GM12878 (cell line): ENCODE data around the gene NXN. TPM values are rescaled to one million over a fixed set of nuclear protein-coding genes. Genes with fewer than 3 reads are reported as not detected.

ENCODE experiments used
- ATAC-seq: fragments of 200-7000 bp; cut with Tn5 transposase; 3 replicates; pipeline ENCODE4 v1.9.1; 2020; ENCODE audit warnings: mild to moderate bottlenecking, moderate library complexity
- BruUV-seq: library from RNA; stranded (reverse); fragments of 400-500 nt; replicated peaks from 2 replicates; lab custom pipeline; 2021; lab: Mats Ljungman, UMichigan
- CTCF ChIA-PET: fragments of 300-600 bp; sonication (Branson Sonifier 250); formaldehyde crosslinking; extraction: SDS; loops from one replicate; lab custom pipeline; 2021; ENCODE audit warnings: inconsistent platforms; lab: Yijun Ruan, JAX
- POLR2A ChIA-PET: fragments of 350-600 bp; formaldehyde crosslinking; extraction: SDS; loops from one replicate; lab custom pipeline; 2021; ENCODE audit warnings: inconsistent platforms; lab: Charles Lee
- RAD21 ChIA-PET: fragments of 300-600 bp; sonication (Branson Sonifier 250); formaldehyde crosslinking; loops from one replicate; lab custom pipeline; 2023; ENCODE audit warnings: antibody characterized with exemption; ENCODE audit not compliant: unreplicated experiment; lab: Charles Lee
- SMC1A ChIA-PET: fragments of 300-600 bp; sonication (Branson Sonifier 250); formaldehyde crosslinking; loops from one replicate; lab custom pipeline; 2023; ENCODE audit not compliant: unreplicated experiment, uncharacterized antibody; lab: Charles Lee
- DNase-seq: peaks from one replicate; pipeline ENCODE4 v3.0.0-alpha.2; 2011; ENCODE audit warnings: low read depth, low spot score
- FAIRE-seq: peaks from 3 replicates; lab custom pipeline; 2011; peaks lifted over from hg19 to GRCh38; lab: Jason Lieb, UNC
- H2AFZ ChIP-seq: 2 replicates; pipeline ENCODE4 v1.6.0; 2011; ENCODE audit warnings: low read depth, low read length, control low read depth; ENCODE audit not compliant: control insufficient read depth
- H3K27ac ChIP-seq: 2 replicates; pipeline ENCODE4 v1.5.1; 2011; ENCODE audit warnings: control low read depth; ENCODE audit not compliant: control insufficient read depth, insufficient read depth
- H3K27me3 ChIP-seq, 2 experiments: replicated peaks in 1 of 2; 2 replicates each; pipeline versions ENCODE4 v1.6.0 to v1.6.1; 2011; ENCODE audit warnings: low read length in 1 of 2; ENCODE audit not compliant: control insufficient read depth in 2 of 2, insufficient read depth in 2 of 2
- H3K36me3 ChIP-seq, 2 experiments: 2 replicates each; pipeline ENCODE4 v1.5.1; 2011; ENCODE audit warnings: low read length in 1 of 2; ENCODE audit not compliant: control insufficient read depth in 2 of 2, insufficient read depth in 2 of 2
- H3K4me1 ChIP-seq: 2 replicates; pipeline ENCODE4 v1.6.1; 2011; ENCODE audit warnings: mild to moderate bottlenecking, low read length, moderate library complexity, mixed read lengths; ENCODE audit not compliant: control insufficient read depth, insufficient read depth
- H3K4me2 ChIP-seq: 2 replicates; pipeline ENCODE4 v1.6.0; 2011; ENCODE audit warnings: control low read depth; ENCODE audit not compliant: control insufficient read depth, insufficient read depth
- H3K4me3 ChIP-seq: fragments of 200-600 bp; sonication (generic); 2 replicates; pipeline ENCODE4 v1.5.1; 2016
- H3K79me2 ChIP-seq: 2 replicates; pipeline ENCODE4 v1.6.0; 2011; ENCODE audit warnings: low read length; ENCODE audit not compliant: control insufficient read depth, insufficient read depth
- H3K9ac ChIP-seq: 2 replicates; pipeline ENCODE4 v1.8.0; 2011; ENCODE audit warnings: low read length, control low read depth, mixed read lengths; ENCODE audit not compliant: control insufficient read depth, insufficient read depth
- H3K9me3 ChIP-seq: replicated peaks from 3 replicates; pipeline ENCODE4 v1.5.1; 2011; ENCODE audit warnings: mild to moderate bottlenecking, low read length; ENCODE audit not compliant: control insufficient read depth, insufficient read depth
- H4K20me1 ChIP-seq: 2 replicates; pipeline ENCODE4 v1.6.0; 2011; ENCODE audit not compliant: control insufficient read depth, insufficient read depth
- BACH1 ChIP-seq: fragments of 450-650 bp; IDR thresholded peaks from 2 replicates; pipeline ENCODE4 v1.6.1; 2017; ENCODE audit warnings: mild to moderate bottlenecking, borderline replicate concordance
- EGR1 ChIP-seq, 2 experiments: IDR thresholded peaks; 1 replicate in 1 of 2; 2 replicates in 1 of 2; pipeline ENCODE4 v1.6.1; 2011 to 2012; ENCODE audit warnings: low read depth in 2 of 2, low read length in 2 of 2, borderline replicate concordance in 1 of 2, mild to moderate bottlenecking in 1 of 2, moderate library complexity in 1 of 2
- RAD51 ChIP-seq: fragments of 450-650 bp; IDR thresholded peaks from 2 replicates; pipeline ENCODE4 v1.6.1; 2016; ENCODE audit warnings: moderate library complexity, mild to moderate bottlenecking, inconsistent platforms
- TCF3 ChIP-seq: IDR thresholded peaks from 2 replicates; pipeline ENCODE4 v1.6.1; 2012; ENCODE audit warnings: low read depth, mild to moderate bottlenecking, low read length, borderline replicate concordance; ENCODE audit not compliant: insufficient read depth
- WGBS: methylation state at CpG from one replicate; pipeline ENCODE4 v1.1.6; 2016; ENCODE audit warnings: low lambda C conversion rate; ENCODE audit not compliant: insufficient replicate concordance, insufficient coverage; ENCODE audit errors: missing lambda C conversion rate; 5-methylcytosine and 5-hydroxymethylcytosine counted together
- in situ Hi-C: fragments of 300-500 bp; cut with MboI; formaldehyde crosslinking; loops from 9 replicates; pipeline ENCODE4 v1.14.3; 2018; ENCODE audit warnings: mixed read lengths
- intact Hi-C: fragments of 100-400 bp; cut with micrococcal nuclease; formaldehyde crosslinking; loops from one replicate; pipeline ENCODE4 v1.14.2; 2022; ENCODE audit not compliant: unreplicated experiment
- polyA plus RNA-seq, 11 experiments: library from polyadenylated mRNA; depleted of rRNA in 4 of 11; unstranded in 6 of 11; stranded (reverse) in 5 of 11; fragments of >200 nt; fragmentation: Nextera tagmentation in 4 of 11; fragmentation: Illumina TruSeq in 1 of 11; extraction: Ambion mirVana in 4 of 11; extraction: Trizol in 1 of 11; gene quantifications; 1 replicate in 1 of 11; 2 replicates in 10 of 11; pipeline versions ENCODE4 v1.2.1 to v1.2.3, GENCODE V29; 2011 to 2016; ENCODE audit warnings: inconsistent platforms in 2 of 11, missing spikeins in 2 of 11, low read depth in 1 of 11
- total RNA-seq, 4 experiments: library from RNA; depleted of rRNA in 3 of 4; stranded (reverse); fragments of >200 nt in 3 of 4; fragmentation: Illumina TruSeq in 1 of 4; extraction: Trizol in 1 of 4; gene quantifications; 2 replicates each; pipeline versions ENCODE4 v1.2.1 to v1.2.3, GENCODE V29; 2013 to 2021
- TF ChIP-seq, protein P1 (sequence below), 3 experiments: IDR thresholded peaks in 2 of 3; conservative IDR thresholded peaks in 1 of 3; 2 replicates each; pipeline ENCODE4 v1.5.1; 2011; ENCODE audit warnings: low read depth in 3 of 3, low read length in 3 of 3, mild to moderate bottlenecking in 3 of 3, control low read depth in 2 of 3, moderate library complexity in 2 of 3, inconsistent platforms in 1 of 3, mixed read lengths in 1 of 3; ENCODE audit not compliant: control insufficient read depth in 2 of 3, insufficient read depth in 1 of 3; ENCODE audit errors: extremely low read depth in 1 of 3
- TF ChIP-seq, protein P2 (sequence below): fragments of 450-650 bp; IDR thresholded peaks from 2 replicates; pipeline ENCODE4 v1.6.1; 2016; ENCODE audit warnings: mild to moderate bottlenecking, moderate library complexity, borderline replicate concordance
- TF ChIP-seq, protein P3 (sequence below): fragments of 450-650 bp; formaldehyde crosslinking; IDR thresholded peaks from 2 replicates; pipeline ENCODE4 v1.4.0; 2022; ENCODE audit warnings: mild to moderate bottlenecking, moderate library complexity
- TF ChIP-seq, protein P4 (sequence below): fragments of 450-650 bp; IDR thresholded peaks from 2 replicates; pipeline ENCODE4 v1.6.1; 2017; ENCODE audit warnings: mild to moderate bottlenecking

Gene NXN
- total and polyA plus RNA-seq, 10 of the 15 experiments (the other 5 are each of a cell fraction or from before 2014, with no cell fraction given) = 0.04 to 1.2 (median 0.30) TPM

DNA sequence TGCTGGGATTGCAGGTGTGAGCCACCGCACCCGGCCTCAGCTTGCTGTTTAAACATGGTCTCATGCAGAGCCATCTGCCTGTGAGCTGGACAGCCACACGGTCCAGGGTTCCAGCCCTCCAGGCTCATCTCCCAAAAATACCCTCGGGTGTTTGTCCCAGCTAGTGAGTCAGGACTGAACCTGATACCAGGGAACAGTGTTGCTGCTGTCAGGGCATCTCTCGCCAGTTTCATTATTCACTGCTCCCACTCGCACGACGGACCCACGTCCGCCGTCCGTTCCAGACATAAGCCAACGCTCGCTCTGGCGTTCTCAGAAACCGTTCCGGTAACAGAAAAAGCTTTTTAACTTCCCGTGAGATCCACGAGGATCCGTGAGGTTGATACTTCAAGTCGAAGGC lies 77.6 kb downstream of the NXN start (continued):
- TF ChIP-seq, protein P1, sequence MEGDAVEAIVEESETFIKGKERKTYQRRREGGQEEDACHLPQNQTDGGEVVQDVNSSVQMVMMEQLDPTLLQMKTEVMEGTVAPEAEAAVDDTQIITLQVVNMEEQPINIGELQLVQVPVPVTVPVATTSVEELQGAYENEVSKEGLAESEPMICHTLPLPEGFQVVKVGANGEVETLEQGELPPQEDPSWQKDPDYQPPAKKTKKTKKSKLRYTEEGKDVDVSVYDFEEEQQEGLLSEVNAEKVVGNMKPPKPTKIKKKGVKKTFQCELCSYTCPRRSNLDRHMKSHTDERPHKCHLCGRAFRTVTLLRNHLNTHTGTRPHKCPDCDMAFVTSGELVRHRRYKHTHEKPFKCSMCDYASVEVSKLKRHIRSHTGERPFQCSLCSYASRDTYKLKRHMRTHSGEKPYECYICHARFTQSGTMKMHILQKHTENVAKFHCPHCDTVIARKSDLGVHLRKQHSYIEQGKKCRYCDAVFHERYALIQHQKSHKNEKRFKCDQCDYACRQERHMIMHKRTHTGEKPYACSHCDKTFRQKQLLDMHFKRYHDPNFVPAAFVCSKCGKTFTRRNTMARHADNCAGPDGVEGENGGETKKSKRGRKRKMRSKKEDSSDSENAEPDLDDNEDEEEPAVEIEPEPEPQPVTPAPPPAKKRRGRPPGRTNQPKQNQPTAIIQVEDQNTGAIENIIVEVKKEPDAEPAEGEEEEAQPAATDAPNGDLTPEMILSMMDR (IDR thresholded peaks at IDR 0.05 in 2 of 3, conservative IDR thresholded peaks at IDR 0.05 in 1 of 3; ENCODE audit: control insufficient read depth in 2 of 3, extremely low read depth in 1 of 3, insufficient read depth in 1 of 3, low read depth in 3 of 3, low read length in 3 of 3) = no peak
- TF ChIP-seq, protein P2, sequence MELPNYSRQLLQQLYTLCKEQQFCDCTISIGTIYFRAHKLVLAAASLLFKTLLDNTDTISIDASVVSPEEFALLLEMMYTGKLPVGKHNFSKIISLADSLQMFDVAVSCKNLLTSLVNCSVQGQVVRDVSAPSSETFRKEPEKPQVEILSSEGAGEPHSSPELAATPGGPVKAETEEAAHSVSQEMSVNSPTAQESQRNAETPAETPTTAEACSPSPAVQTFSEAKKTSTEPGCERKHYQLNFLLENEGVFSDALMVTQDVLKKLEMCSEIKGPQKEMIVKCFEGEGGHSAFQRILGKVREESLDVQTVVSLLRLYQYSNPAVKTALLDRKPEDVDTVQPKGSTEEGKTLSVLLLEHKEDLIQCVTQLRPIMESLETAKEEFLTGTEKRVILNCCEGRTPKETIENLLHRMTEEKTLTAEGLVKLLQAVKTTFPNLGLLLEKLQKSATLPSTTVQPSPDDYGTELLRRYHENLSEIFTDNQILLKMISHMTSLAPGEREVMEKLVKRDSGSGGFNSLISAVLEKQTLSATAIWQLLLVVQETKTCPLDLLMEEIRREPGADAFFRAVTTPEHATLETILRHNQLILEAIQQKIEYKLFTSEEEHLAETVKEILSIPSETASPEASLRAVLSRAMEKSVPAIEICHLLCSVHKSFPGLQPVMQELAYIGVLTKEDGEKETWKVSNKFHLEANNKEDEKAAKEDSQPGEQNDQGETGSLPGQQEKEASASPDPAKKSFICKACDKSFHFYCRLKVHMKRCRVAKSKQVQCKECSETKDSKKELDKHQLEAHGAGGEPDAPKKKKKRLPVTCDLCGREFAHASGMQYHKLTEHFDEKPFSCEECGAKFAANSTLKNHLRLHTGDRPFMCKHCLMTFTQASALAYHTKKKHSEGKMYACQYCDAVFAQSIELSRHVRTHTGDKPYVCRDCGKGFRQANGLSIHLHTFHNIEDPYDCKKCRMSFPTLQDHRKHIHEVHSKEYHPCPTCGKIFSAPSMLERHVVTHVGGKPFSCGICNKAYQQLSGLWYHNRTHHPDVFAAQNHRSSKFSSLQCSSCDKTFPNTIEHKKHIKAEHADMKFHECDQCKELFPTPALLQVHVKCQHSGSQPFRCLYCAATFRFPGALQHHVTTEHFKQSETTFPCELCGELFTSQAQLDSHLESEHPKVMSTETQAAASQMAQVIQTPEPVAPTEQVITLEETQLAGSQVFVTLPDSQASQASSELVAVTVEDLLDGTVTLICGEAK = no peak

DNA sequence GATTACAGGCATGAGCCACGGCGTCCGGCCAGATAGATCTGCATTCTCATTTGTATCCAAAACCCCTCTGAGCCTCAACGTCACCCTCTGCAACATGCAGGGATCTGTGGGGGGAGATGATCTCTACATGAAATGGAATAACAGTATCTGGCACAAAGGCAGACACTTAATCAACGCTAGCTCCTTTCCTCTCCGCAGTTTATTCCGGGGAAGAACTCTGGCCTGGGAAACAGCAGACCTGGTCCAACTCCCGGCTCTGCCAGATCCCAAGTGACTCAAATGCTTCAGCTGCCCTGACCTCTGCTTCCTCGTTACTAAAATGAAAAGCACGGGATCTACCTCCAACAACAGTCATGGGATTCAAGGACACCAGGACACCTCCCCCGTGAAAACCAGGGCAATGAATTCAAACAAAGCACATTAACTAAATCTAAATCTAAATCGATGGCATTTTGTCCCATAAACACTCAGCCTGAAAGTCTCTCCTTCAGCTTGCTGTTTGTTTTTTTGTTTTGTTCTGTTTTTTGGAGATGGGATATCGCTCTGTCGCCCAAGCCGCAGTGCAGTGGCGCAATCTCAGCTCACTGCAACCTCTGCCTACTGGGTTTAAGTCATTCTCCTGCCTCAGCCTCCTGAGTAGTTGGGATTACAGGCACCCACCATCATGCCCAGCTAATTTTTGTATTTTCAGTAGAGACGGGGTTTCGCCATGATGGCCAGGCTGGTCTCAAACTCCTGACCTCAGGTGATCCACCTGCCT lies 78.2 kb downstream of the NXN start:
- Histone ChIP-seq H3K27ac (no peak overlapping the region), H3K4me1 (no peaks in the 10 kb centered on the region), H3K9me3 (no peaks in the 10 kb centered on the region), H3K79me2 (no peaks in the 10 kb centered on the region), H3K36me3 (no peaks in the 10 kb centered on the region), H2AFZ (no peak overlapping the region), H3K4me2 (no peak overlapping the region), H3K9ac (no peak overlapping the region), H3K27me3 (no peaks in the 10 kb centered on the region; a peak in 1 of 4 replicates), H4K20me1 (no peaks in the 10 kb centered on the region), H3K4me3 (no peak overlapping the region)
- in situ Hi-C loops = no loop called here
- ChIA-PET RAD21 (no interaction called here), SMC1A (no interaction called here), CTCF (interaction anchor here (1.7 to 1.8 kb wide), 2 partner anchors 22 to 80 kb away, joined by 4 to 6 read pairs; no protein-coding TSS in a partner anchor), POLR2A (no interaction called here)
- intact Hi-C loops = no loop called here
- 59% methylated on average over 18 of the region's 18 CpGs for WGBS
- ATAC-seq = no peak
- no peak for DNase-seq
- no TSS peak for BruUV-seq
- no peak for FAIRE-seq
- TF ChIP-seq, protein P3, sequence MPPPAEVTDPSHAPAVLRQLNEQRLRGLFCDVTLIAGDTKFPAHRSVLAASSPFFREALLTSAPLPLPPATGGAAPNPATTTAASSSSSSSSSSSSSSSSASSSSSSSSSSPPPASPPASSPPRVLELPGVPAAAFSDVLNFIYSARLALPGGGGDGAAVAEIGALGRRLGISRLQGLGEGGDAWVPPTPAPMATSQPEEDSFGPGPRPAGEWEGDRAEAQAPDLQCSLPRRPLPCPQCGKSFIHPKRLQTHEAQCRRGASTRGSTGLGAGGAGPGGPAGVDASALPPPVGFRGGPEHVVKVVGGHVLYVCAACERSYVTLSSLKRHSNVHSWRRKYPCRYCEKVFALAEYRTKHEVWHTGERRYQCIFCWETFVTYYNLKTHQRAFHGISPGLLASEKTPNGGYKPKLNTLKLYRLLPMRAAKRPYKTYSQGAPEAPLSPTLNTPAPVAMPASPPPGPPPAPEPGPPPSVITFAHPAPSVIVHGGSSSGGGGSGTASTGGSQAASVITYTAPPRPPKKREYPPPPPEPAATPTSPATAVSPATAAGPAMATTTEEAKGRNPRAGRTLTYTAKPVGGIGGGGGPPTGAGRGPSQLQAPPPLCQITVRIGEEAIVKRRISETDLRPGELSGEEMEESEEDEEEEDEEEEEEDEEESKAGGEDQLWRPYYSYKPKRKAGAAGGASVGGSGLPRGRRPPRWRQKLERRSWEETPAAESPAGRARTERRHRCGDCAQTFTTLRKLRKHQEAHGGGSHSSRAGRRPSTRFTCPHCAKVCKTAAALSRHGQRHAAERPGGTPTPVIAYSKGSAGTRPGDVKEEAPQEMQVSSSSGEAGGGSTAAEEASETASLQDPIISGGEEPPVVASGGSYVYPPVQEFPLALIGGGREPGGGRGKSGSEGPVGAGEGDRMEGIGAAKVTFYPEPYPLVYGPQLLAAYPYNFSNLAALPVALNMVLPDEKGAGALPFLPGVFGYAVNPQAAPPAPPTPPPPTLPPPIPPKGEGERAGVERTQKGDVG = no peak
- TF ChIP-seq EGR1 (IDR thresholded peaks at IDR 0.05; ENCODE audit: borderline replicate concordance in 1 of 2, low read depth in 2 of 2, low read length in 2 of 2) (no peak), BACH1 (no peak), RAD51 (no peak), TCF3 (no peak)
- TF ChIP-seq, protein P4, sequence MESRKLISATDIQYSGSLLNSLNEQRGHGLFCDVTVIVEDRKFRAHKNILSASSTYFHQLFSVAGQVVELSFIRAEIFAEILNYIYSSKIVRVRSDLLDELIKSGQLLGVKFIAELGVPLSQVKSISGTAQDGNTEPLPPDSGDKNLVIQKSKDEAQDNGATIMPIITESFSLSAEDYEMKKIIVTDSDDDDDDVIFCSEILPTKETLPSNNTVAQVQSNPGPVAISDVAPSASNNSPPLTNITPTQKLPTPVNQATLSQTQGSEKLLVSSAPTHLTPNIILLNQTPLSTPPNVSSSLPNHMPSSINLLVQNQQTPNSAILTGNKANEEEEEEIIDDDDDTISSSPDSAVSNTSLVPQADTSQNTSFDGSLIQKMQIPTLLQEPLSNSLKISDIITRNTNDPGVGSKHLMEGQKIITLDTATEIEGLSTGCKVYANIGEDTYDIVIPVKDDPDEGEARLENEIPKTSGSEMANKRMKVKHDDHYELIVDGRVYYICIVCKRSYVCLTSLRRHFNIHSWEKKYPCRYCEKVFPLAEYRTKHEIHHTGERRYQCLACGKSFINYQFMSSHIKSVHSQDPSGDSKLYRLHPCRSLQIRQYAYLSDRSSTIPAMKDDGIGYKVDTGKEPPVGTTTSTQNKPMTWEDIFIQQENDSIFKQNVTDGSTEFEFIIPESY = no peak
